Stimulated activated naive B cell treated with anti-CD40 and anti-IgM and Interleukin-4, amounts not matched to agents 10 μg/mL and 1 μg/mL and 100 μg/mL, for 72 hours (primary cell): ENCODE measurements around the gene SH3RF3.
"Not testable (repeated sequence)": the region's sequence is repeated elsewhere in the genome, so short reads cannot be mapped to it uniquely, and the experiment has no call there.

ENCODE experiments used
- ATAC-seq, 2 donors: fragments of 150-1000 bp; cut with Tn5 transposase; replicated peaks; 2 replicates each; pipeline ENCODE4 v1.10.0; 2021; ENCODE audit warnings: moderate library complexity in 1 of 2
- DNase-seq: peaks from one replicate; pipeline ENCODE4 v3.0.0; 2021
- H3K27ac Mint-ChIP-seq: one replicate; pipeline ENCODE4 v1.8.0; 2022; ENCODE audit warnings: mild to moderate bottlenecking, mixed read lengths
- H3K27me3 Mint-ChIP-seq, 2 donors: one replicate each; pipeline ENCODE4 v1.8.0; 2022; ENCODE audit warnings: mixed read lengths in 2 of 2
- H3K36me3 Mint-ChIP-seq, 2 donors: one replicate each; pipeline ENCODE4 v1.8.0; 2022; ENCODE audit warnings: mixed read lengths in 2 of 2, mild to moderate bottlenecking in 1 of 2
- H3K4me1 Mint-ChIP-seq, 2 donors: one replicate each; pipeline ENCODE4 v1.8.0; 2022; ENCODE audit warnings: mixed read lengths in 2 of 2, mild to moderate bottlenecking in 1 of 2
- H3K4me3 Mint-ChIP-seq, 2 donors: one replicate each; pipeline ENCODE4 v1.8.0; 2022; ENCODE audit warnings: mild to moderate bottlenecking in 2 of 2, mixed read lengths in 2 of 2, moderate library complexity in 1 of 2
- H3K9me3 Mint-ChIP-seq, 2 donors: one replicate each; pipeline ENCODE4 v1.8.0; 2022; ENCODE audit warnings: mixed read lengths in 2 of 2, mild to moderate bottlenecking in 1 of 2

Gene SH3RF3

DNA sequence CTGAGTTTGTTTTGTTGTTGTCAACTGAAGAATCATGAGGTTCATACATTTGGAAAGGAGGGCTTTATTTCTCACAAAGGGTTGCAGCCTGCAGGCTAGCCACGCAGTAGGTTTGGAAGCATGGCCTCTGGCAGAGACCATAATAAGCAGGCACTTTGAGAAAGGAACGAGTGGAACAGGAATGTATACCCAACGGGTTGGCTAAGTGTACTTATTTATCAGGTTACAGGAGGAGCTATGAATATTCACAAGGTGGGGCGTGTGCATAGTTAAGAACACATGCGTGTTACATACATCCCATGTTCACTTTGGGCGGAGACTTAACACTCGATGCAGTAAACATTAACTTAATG is 30.1 kb upstream of the SH3RF3 start:
- Mint-ChIP-seq H3K9me3 (peaks cover 4 to 10% of the 10 kb centered on the region in 2 donors), H3K4me1 (no peaks in the 10 kb centered on the region), H3K27ac (no peak overlapping the region), H3K4me3 (no peak overlapping the region), H3K36me3 (peaks cover 0 to 2% of the 10 kb centered on the region in 2 donors), H3K27me3 (peaks cover 18 to 20% of the 10 kb centered on the region in 2 donors)
- no peak for DNase-seq
- no peak for ATAC-seq

DNA sequence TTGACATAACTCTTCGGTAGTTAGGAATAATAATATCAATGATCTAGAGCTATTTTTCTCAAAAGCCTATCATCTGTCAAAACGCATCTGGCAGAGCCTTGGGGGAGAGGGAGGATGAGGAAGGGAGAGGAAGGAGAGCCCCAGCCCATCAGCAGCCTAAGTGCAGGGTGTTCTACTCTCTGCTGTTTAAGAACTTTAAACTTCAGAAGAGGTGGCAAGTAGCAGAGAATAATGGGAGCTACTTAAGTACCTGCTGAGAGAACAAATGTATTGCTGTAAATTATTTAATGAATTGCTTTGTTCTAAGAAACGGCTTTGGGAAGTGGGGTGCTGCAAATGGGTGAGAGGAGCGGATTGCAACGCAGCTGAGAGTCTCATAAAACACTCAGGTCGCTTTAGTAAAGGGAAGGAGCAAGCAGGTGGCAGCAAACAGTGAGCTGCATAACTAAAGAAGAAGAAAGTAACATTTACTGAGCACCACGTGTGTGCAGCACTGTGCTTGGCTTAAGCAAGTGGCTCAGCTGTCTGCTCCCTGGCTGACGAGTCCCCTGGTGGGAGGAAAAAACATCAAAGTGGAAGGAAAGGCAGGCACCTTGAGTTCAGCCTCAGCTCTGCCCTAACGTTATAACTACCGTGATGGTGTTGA is 26.3 kb upstream of the SH3RF3 start:
- H3K27ac Mint-ChIP-seq, result no peak overlapping the region
- H3K4me3 Mint-ChIP-seq, result no peak overlapping the region
- peaks cover 16 to 18% of the 10 kb centered on the region in 2 donors for H3K27me3 Mint-ChIP-seq
- DNase-seq, result no peak
- H3K36me3 Mint-ChIP-seq, result peaks cover 0 to 2% of the 10 kb centered on the region in 2 donors
- no peaks in the 10 kb centered on the region for H3K9me3 Mint-ChIP-seq
- ATAC-seq, result no peak
- no peaks in the 10 kb centered on the region for H3K4me1 Mint-ChIP-seq

DNA sequence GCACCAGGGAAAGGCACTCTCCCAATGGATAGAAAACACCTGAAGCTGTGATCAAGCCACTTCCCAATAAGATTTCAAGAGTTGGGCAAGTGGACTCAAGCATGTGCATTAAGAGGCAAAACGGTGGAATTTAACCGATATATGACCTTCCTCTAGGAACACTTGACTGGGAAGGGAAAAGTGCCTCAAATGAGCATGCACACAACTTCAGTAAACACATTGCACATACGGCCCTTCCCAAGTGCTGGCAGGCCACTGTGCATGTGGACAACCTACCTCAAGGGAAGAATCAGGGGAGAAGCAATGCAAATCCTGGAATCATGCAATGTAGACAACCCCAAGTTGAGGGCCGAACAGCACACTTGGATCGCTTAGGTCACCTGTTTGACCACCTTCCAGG is 23.9 kb upstream of the SH3RF3 start:
- no peak for DNase-seq
- Mint-ChIP-seq H3K27ac (no peak overlapping the region), H3K4me3 (no peak overlapping the region), H3K4me1 (no peaks in the 10 kb centered on the region), H3K9me3 (no peaks in the 10 kb centered on the region), H3K36me3 (peaks cover 0 to 2% of the 10 kb centered on the region in 2 donors), H3K27me3 (peaks cover 4 to 16% of the 10 kb centered on the region in 2 donors)
- ATAC-seq, result no peak

DNA sequence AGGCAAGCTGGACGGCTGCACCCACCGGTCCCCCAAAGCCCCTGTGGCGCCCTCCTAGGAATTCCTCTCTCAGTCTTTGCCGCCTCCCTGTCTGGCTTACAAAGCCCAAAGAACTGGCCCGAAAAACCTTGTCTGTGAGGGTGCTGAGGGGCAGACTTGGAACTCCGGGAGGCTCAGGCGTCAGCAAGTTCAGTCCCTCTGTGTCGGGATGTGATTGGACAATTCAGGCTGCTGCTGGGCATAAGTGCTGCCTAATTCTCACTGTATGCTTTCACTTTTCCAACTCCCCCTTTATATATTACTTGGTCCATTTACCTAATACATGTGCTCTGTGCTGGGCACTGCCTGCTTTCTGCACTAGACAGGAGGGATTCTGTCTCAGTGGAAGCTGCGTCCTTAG is 20.3 kb upstream of the SH3RF3 start:
- Mint-ChIP-seq H3K4me1 (no peaks in the 10 kb centered on the region), H3K36me3 (no peaks in the 10 kb centered on the region), H3K9me3 (no peaks in the 10 kb centered on the region), H3K4me3 (no peak overlapping the region), H3K27ac (no peak overlapping the region), H3K27me3 (no peaks in the 10 kb centered on the region)
- DNase-seq (no peak), ATAC-seq (no peak)

DNA sequence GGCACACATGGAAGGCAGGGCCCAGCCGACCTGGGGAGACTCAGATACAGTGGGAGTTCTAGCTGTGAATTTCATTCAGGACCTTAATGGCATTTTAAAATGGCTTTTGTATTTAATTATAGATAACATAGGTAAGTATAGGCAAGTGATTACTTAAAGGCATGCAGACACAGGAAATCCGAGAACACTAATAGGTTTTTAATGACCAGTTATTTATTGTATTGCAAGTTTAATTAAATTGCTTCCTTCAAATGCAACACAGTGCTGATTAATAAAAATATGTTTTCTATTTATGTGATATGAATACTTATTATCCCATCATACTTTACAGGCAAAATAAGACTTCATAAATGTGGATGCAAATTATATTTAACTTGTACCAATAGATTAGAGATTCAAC is 19.7 kb upstream of the SH3RF3 start:
- ATAC-seq, result no peak
- no peaks in the 10 kb centered on the region for H3K36me3 Mint-ChIP-seq
- H3K4me3 Mint-ChIP-seq, result no peak overlapping the region
- no peaks in the 10 kb centered on the region for H3K4me1 Mint-ChIP-seq
- DNase-seq, result no peak
- no peaks in the 10 kb centered on the region for H3K27me3 Mint-ChIP-seq
- H3K27ac Mint-ChIP-seq, result no peak overlapping the region
- no peaks in the 10 kb centered on the region for H3K9me3 Mint-ChIP-seq

DNA sequence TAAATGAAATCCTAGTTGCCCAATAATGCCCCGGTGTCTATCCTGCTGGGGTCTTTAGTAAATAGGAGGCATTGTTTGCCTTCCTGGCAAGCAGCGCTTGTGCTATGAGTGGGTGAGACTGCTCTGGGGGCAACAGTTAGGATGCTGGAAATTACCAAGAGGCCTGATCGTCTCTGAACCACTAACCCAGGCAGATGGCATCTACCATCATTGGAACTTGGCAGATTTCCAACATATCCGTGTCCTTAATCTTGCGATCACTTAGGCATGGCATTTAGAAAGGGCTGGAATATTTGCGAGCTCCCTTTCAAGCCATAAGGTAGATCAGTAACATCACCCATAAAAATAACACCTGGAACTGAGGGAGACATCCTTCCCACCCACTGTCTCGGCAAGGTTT is 18.8 kb upstream of the SH3RF3 start:
- Mint-ChIP-seq H3K4me3 (no peak overlapping the region), H3K9me3 (no peaks in the 10 kb centered on the region), H3K27me3 (peaks cover 5 to 6% of the 10 kb centered on the region in 2 donors), H3K4me1 (no peaks in the 10 kb centered on the region), H3K36me3 (no peaks in the 10 kb centered on the region), H3K27ac (no peak overlapping the region)
- no peak for ATAC-seq
- no peak for DNase-seq

DNA sequence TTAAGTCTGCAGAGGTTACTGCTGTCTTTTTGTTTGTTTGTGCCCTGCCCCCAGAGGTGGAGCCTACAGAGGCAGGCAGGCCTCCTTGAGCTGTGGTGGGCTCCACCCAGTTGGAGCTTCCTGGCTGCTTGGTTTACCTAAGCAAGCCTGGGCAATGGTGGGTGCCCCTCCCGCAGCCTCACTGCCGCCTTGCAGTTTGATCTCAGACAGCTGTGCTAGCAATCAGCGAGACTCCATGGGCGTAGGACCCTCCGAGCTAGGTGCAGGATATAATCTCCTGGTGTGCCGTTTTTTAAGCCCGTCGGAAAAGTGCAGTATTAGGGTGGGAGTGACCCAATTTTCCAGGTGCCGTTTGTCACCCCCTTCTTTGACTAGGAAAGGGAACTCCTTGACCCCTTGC is 11.8 kb upstream of the SH3RF3 start:
- not testable (repeated sequence) for ATAC-seq, H3K4me1 Mint-ChIP-seq, H3K27ac Mint-ChIP-seq, H3K36me3 Mint-ChIP-seq, DNase-seq, H3K9me3 Mint-ChIP-seq, H3K4me3 Mint-ChIP-seq
- peaks cover 27 to 30% of the 10 kb centered on the region in 2 donors for H3K27me3 Mint-ChIP-seq

DNA sequence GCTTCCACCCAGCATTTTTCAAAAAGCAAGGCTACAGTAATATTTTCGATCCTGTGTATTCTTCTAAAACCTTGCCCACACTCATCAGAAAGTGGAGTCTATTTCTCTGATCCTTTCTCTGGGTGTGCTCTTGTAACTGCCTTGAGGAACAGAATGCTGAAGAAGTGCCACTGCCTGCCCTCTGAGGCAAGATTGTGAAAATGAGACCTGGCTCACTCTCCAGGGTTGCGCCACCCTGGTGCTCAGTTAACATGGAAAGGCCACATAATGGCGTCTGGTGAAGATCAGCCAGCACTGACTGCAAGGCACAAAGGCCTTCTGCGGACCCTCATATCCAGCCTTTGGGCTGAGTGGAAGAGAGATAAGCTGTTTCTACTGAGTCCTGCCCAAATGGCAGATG is 11.2 kb upstream of the SH3RF3 start:
- H3K27me3 Mint-ChIP-seq, result peaks cover 30 to 32% of the 10 kb centered on the region in 2 donors
- H3K4me3 Mint-ChIP-seq, result no peak overlapping the region
- no peak for ATAC-seq
- H3K36me3 Mint-ChIP-seq, result no peaks in the 10 kb centered on the region
- no peaks in the 10 kb centered on the region for H3K9me3 Mint-ChIP-seq
- H3K4me1 Mint-ChIP-seq, result no peaks in the 10 kb centered on the region
- no peak for DNase-seq
- no peak overlapping the region for H3K27ac Mint-ChIP-seq

DNA sequence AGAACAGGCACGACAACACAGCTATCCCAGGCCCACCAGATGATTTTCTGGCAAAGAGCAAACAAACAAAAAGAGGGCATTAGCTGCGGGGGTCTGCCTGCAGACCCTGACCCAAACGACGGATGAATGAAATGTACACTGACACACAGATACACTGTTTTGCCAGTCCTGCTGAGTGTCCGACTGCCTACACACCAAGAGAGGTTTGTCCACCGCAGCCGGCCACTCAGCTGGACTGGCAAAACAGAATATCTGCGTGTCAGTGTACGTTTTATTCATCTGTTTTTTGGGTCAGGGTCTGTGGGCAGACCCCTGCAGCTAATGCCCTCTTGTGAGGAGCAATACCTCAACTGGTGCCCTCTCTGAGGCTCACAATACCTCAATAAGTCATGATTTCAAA is 10.7 kb upstream of the SH3RF3 start:
- Mint-ChIP-seq H3K36me3 (no peaks in the 10 kb centered on the region), H3K4me1 (no peaks in the 10 kb centered on the region), H3K9me3 (no peaks in the 10 kb centered on the region), H3K27me3 (peaks cover 36 to 37% of the 10 kb centered on the region in 2 donors), H3K27ac (no peak overlapping the region), H3K4me3 (no peak overlapping the region)
- DNase-seq, result no peak
- no peak for ATAC-seq

DNA sequence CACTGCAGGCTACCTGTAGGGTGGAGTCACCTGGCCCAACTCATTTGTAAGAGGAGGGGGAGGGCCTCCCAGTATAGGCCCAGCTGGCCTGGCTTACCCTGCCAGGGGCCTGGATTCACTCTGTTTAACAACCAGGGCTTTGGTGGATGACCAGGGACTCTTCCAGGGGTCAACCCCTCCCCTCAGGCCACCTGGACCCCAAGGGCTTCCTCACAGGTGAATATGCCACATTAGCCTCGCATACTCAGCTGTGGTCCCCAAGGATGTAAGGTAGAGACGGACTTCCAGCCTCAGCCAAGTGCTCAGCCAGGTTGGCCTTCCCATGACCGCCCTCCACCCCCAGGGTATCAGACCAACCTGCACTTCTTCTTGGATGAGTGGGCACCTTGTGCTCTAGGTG is 8.8 kb upstream of the SH3RF3 start:
- peaks cover 33 to 42% of the 10 kb centered on the region in 2 donors for H3K27me3 Mint-ChIP-seq
- H3K4me1 Mint-ChIP-seq, result no peaks in the 10 kb centered on the region
- H3K27ac Mint-ChIP-seq, result no peak overlapping the region
- ATAC-seq (no peak), DNase-seq (no peak)
- no peaks in the 10 kb centered on the region for H3K36me3 Mint-ChIP-seq
- no peak overlapping the region for H3K4me3 Mint-ChIP-seq
- H3K9me3 Mint-ChIP-seq, result no peaks in the 10 kb centered on the region

DNA sequence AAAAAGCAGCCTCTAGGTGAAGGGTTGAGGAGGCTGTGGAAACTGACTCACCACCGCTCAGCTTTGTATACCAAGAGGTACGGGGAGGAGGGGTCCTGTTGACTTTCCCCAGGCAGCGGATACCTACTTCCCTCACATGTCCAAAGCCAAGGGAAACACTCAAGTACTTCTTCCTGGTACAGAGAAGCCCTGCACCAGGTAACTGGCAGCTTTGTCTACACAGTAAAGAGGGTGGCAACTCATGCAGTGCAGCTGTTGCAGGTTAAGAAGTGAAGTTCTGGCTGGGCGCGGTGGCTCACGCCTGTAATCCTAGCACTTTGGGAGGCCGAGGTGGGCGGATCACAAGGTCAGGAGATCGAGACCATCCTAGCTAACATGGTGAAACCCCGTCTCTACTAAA is 8.3 kb upstream of the SH3RF3 start:
- peaks cover 38 to 43% of the 10 kb centered on the region in 2 donors for H3K27me3 Mint-ChIP-seq
- H3K36me3 Mint-ChIP-seq, H3K9me3 Mint-ChIP-seq, ATAC-seq, H3K4me3 Mint-ChIP-seq, H3K4me1 Mint-ChIP-seq, H3K27ac Mint-ChIP-seq, DNase-seq: not testable (repeated sequence)

DNA sequence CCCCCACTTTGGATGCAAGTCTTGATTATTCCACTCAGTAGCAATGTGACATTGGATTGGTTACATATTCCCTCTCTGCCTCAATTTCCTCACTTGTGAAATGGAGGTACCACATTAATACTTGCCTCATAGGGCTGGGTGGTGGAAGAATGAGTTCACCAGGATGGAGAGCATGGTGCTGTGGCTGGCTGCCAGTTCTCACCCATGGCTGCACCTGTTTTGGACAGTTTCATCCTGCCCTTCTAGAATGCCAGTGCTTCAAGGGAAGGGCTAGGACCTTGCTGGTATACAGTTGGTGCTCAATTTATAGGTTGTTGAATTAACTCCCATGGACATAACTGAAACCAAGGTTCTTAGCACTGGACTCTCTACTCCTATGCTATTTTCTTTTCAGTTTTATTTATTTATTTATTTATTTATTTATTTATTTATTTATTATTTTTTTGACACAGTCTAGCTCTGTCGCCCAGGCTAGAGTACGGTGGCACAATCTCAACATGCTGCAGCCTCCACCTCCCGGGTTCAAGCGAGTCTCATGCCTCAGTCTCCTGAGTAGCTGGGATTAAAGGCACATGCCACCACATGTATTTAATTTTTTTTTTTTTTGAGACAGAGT is 5.3 kb upstream of the SH3RF3 start:
- no peak for ATAC-seq
- H3K27ac Mint-ChIP-seq, result no peak overlapping the region

DNA sequence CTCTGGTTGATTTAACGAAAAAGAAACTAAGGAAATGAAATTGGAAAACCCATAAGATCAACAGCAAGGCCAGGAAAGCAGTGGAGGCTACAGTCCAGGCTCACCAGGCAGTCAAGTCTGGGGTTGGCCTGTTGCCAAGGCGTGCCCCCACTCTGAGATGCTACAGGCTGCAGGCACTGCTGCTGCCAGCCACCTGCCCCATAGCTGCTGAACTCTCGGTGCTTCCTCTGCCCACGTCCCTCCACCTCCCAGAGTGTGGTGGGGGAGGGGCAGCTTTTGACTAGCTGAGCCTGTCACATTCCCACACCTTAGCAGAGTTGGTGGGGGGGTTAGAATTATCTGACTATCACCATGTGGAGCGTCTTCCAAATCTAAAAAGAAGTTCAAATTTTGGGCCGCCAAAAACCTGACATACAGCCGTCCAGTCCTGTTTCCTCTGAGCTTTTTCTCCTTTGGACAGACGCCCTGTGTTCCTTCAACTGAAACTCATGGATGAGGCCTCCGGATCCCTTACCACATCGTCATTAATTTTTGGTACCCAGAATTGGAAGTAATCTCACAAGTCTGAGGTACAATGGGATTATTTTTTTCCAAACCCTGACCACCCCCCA is 3.9 kb upstream of the SH3RF3 start:
- Mint-ChIP-seq H3K27ac (no peak overlapping the region), H3K4me1 (peaks cover 8 to 17% of the 10 kb centered on the region in 2 donors), H3K36me3 (peaks cover under 1 to 2% of the 10 kb centered on the region in 2 donors), H3K4me3 (no peak overlapping the region), H3K27me3 (peaks cover 41 to 45% of the 10 kb centered on the region in 2 donors), H3K9me3 (no peaks in the 10 kb centered on the region)
- DNase-seq (no peak), ATAC-seq (no peak)

More for the DNA sequence above, 5.3 kb upstream of the SH3RF3 start:
- Mint-ChIP-seq H3K4me3 (no peak overlapping the region), H3K9me3 (no peaks in the 10 kb centered on the region), H3K36me3 (no peaks in the 10 kb centered on the region), H3K27me3 (peaks cover 37 to 47% of the 10 kb centered on the region in 2 donors), H3K4me1 (peaks cover 6 to 9% of the 10 kb centered on the region in 2 donors)
- no peak for DNase-seq

DNA sequence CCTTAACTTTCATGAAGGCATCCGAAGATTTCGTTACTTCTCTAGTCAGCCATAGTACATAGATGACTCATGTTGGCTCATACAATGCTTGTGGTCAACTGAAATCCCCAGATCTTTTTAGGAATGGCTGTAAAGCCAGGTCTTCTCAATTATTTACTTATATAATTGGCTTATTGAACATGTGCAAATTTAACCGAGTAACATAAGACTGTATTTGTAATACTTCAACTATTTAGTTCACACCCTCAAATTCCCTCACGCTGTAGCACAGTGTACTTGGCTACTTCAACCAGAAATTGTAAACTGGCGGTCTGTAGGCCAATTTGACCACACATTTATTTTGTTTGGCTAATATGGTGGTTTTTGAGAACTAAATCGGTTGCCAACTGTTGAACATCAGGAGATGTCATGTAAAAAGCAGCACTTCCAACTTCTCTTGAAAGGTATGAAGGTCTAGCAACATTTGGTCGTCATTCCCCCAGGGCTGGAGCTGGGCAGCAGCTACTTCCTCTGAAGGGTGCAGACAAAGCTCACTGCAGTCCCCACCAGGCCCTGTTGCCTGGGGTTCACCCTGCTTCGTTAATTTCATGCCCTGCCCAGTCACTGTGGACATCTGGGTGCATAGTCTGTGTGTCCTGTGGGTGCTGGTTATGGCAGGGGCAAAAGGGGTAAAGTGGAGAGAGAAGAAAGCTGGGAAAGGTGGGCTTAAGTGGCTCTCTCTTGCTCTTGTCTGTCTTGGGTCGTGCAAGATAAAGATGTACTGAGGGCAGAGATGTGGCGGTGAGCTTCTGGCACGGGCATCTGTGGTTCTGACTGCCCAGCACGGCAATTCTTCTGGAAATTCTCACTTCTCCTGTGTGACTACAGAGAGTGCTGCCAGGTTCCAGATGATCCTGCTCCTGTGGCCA is 3.2 kb upstream of the SH3RF3 start:
- Mint-ChIP-seq H3K4me1 (peaks cover 13 to 21% of the 10 kb centered on the region in 2 donors), H3K9me3 (no peaks in the 10 kb centered on the region), H3K27ac (no peak overlapping the region), H3K36me3 (peaks cover 2 to 4% of the 10 kb centered on the region in 2 donors), H3K27me3 (peaks cover 46 to 49% of the 10 kb centered on the region in 2 donors), H3K4me3 (no peak overlapping the region)
- DNase-seq (no peak), ATAC-seq (no peak)
